ENCODE data around the gene ZFP37.
"Not testable (repeated sequence)": the region's sequence is repeated elsewhere in the genome, so short reads cannot be mapped to it uniquely, and the experiment has no call there.

The ZFP37 gene

GRCh38 chr9:113088456-113089142, 32.1 kb upstream of the ZFP37 start:
- H3K36me3 ChIP-seq (ENCODE audit: insufficient read depth, low read length): not testable (repeated sequence)

GRCh38 chr9:113062932-113063310, 6.4 kb upstream of the ZFP37 start:
- H3K36me3 ChIP-seq (ENCODE audit: insufficient read depth, low read length); H3K79me2 ChIP-seq (ENCODE audit: insufficient read depth, low read length); H3K4me1 ChIP-seq (ENCODE audit: insufficient read depth, low read length, poor library complexity, severe bottlenecking); H2AFZ ChIP-seq (ENCODE audit: low read length); H3K9me2 ChIP-seq (replicated peaks; ENCODE audit: low read depth, low read length); H3K27me3 ChIP-seq (ENCODE audit: insufficient read depth, low read length, poor library complexity, severe bottlenecking); H3K4me3 ChIP-seq (ENCODE audit: low read length, poor library complexity, severe bottlenecking); H3F3A ChIP-seq (ENCODE audit: low read depth); H3K9me3 ChIP-seq (ENCODE audit: insufficient read depth, low read depth, low read length); H3K9ac ChIP-seq (ENCODE audit: low read depth, low read length, poor library complexity, severe bottlenecking); H3K4me2 ChIP-seq (ENCODE audit: low read depth, low read length, poor library complexity, severe bottlenecking); H4K20me1 ChIP-seq (ENCODE audit: insufficient read depth, low read length, poor library complexity, severe bottlenecking): not testable (repeated sequence)

More at GRCh38 chr9:113088456-113089142, 32.1 kb upstream of the ZFP37 start:
- H3K4me1 ChIP-seq (ENCODE audit: insufficient read depth, low read length, poor library complexity, severe bottlenecking); H3K79me2 ChIP-seq (ENCODE audit: insufficient read depth, low read length); H4K20me1 ChIP-seq (ENCODE audit: insufficient read depth, low read length, poor library complexity, severe bottlenecking); H3K4me3 ChIP-seq (ENCODE audit: low read length, poor library complexity, severe bottlenecking); H3K9me2 ChIP-seq (replicated peaks; ENCODE audit: low read depth, low read length); H3F3A ChIP-seq (ENCODE audit: low read depth); H3K9ac ChIP-seq (ENCODE audit: low read depth, low read length, poor library complexity, severe bottlenecking); H3K9me3 ChIP-seq (ENCODE audit: insufficient read depth, low read depth, low read length); H3K27me3 ChIP-seq (ENCODE audit: insufficient read depth, low read length, poor library complexity, severe bottlenecking); H2AFZ ChIP-seq (ENCODE audit: low read length); H3K4me2 ChIP-seq (ENCODE audit: low read depth, low read length, poor library complexity, severe bottlenecking): not testable (repeated sequence)

- H4K20me1 ChIP-seq (ENCODE audit: insufficient read depth, low read length, poor library complexity, severe bottlenecking); H3K27me3 ChIP-seq (ENCODE audit: insufficient read depth, low read length, poor library complexity, severe bottlenecking); H3K79me2 ChIP-seq (ENCODE audit: insufficient read depth, low read length); H2AFZ ChIP-seq (ENCODE audit: low read length); H3K9me3 ChIP-seq (ENCODE audit: insufficient read depth, low read depth, low read length); H3K9me2 ChIP-seq (replicated peaks; ENCODE audit: low read depth, low read length); H3K4me1 ChIP-seq (ENCODE audit: insufficient read depth, low read length, poor library complexity, severe bottlenecking); H3K4me2 ChIP-seq (ENCODE audit: low read depth, low read length, poor library complexity, severe bottlenecking); H3F3A ChIP-seq (ENCODE audit: low read depth); H3K36me3 ChIP-seq (ENCODE audit: insufficient read depth, low read length); H3K9ac ChIP-seq (ENCODE audit: low read depth, low read length, poor library complexity, severe bottlenecking); H3K4me3 ChIP-seq (ENCODE audit: low read length, poor library complexity, severe bottlenecking): not testable (repeated sequence)
These were observed 5.9 kb upstream of the ZFP37 start for GRCh38 chr9:113062256-113062931.

DNA sequence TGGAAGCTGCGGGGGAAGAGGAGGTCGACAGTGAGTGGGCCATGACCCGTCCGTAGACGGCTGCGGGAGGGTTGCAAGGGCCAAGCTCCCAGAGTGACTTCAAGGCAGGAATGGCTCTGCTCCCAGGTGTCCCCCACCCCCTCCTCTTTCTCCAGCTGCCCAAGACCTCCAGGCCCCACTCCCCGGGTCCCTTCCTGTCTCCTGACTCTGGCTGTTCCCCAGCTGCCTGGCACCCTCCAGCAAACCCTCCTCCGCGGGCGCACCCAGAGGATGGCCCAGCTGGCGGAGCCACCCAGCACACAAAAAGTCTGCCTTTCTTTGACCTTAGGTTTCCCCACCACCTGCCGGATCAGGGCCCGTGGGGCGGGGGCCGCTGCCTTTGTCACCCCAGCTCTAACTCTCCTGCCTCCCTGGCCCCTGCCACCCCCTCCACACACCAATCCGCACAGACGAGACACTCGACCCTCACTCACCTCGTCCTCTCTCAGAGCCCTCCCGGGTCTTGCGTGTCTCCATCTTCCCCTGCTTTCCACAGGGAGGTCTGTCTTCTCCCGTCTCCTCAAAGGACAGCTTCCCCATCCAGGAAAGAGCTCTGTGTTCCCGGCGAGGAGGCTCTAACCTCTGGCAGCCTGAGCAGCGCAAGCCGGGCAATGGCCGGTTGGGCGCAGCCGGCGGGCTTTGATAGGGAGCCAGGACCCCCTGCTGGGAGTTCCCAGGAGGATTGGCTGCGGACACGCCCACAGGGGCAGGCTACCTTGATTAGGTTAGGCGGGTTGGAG, 4.7 kb upstream of the ZFP37 start:
- not testable (repeated sequence) for H3K36me3 ChIP-seq (ENCODE audit: insufficient read depth, low read length); H3F3A ChIP-seq (ENCODE audit: low read depth); H3K4me3 ChIP-seq (ENCODE audit: low read length, poor library complexity, severe bottlenecking); H3K4me2 ChIP-seq (ENCODE audit: low read depth, low read length, poor library complexity, severe bottlenecking); H3K9me2 ChIP-seq (replicated peaks; ENCODE audit: low read depth, low read length); H3K79me2 ChIP-seq (ENCODE audit: insufficient read depth, low read length); H3K9ac ChIP-seq (ENCODE audit: low read depth, low read length, poor library complexity, severe bottlenecking); H3K4me1 ChIP-seq (ENCODE audit: insufficient read depth, low read length, poor library complexity, severe bottlenecking); H2AFZ ChIP-seq (ENCODE audit: low read length); H3K27me3 ChIP-seq (ENCODE audit: insufficient read depth, low read length, poor library complexity, severe bottlenecking); H3K9me3 ChIP-seq (ENCODE audit: insufficient read depth, low read depth, low read length); H4K20me1 ChIP-seq (ENCODE audit: insufficient read depth, low read length, poor library complexity, severe bottlenecking)

- not testable (repeated sequence) for H3K4me2 ChIP-seq (ENCODE audit: low read depth, low read length, poor library complexity, severe bottlenecking); H4K20me1 ChIP-seq (ENCODE audit: insufficient read depth, low read length, poor library complexity, severe bottlenecking); H3F3A ChIP-seq (ENCODE audit: low read depth); H3K9me2 ChIP-seq (replicated peaks; ENCODE audit: low read depth, low read length); H3K36me3 ChIP-seq (ENCODE audit: insufficient read depth, low read length); H3K4me1 ChIP-seq (ENCODE audit: insufficient read depth, low read length, poor library complexity, severe bottlenecking); H3K4me3 ChIP-seq (ENCODE audit: low read length, poor library complexity, severe bottlenecking); H3K9me3 ChIP-seq (ENCODE audit: insufficient read depth, low read depth, low read length); H3K9ac ChIP-seq (ENCODE audit: low read depth, low read length, poor library complexity, severe bottlenecking); H3K27me3 ChIP-seq (ENCODE audit: insufficient read depth, low read length, poor library complexity, severe bottlenecking); H3K79me2 ChIP-seq (ENCODE audit: insufficient read depth, low read length); H2AFZ ChIP-seq (ENCODE audit: low read length)
These were observed 3.2 kb upstream of the ZFP37 start for GRCh38 chr9:113059581-113060284.
